ENCODE data around the gene MAGI2.

DNA sequence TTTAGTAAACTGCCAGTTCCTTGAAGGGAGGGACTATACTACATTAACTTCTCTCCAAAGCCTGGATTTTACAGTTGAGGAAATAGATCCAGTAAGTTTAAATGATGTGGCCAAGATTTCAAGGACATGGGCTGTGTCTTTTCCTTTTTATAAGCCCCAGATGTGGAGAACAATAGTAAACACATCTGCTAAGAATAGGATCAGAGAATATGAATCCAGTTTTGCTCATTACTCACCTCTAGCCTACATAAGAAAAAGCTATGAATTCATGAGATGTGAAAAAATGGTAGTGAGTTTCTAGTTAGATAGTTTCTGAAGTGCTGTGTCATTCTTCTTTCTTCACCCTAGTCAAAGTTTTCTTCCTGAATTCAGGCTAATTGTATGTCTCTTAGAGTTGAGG lies 38.6 kb downstream of the MAGI2 start:
- TF ChIP-seq, protein P1, sequence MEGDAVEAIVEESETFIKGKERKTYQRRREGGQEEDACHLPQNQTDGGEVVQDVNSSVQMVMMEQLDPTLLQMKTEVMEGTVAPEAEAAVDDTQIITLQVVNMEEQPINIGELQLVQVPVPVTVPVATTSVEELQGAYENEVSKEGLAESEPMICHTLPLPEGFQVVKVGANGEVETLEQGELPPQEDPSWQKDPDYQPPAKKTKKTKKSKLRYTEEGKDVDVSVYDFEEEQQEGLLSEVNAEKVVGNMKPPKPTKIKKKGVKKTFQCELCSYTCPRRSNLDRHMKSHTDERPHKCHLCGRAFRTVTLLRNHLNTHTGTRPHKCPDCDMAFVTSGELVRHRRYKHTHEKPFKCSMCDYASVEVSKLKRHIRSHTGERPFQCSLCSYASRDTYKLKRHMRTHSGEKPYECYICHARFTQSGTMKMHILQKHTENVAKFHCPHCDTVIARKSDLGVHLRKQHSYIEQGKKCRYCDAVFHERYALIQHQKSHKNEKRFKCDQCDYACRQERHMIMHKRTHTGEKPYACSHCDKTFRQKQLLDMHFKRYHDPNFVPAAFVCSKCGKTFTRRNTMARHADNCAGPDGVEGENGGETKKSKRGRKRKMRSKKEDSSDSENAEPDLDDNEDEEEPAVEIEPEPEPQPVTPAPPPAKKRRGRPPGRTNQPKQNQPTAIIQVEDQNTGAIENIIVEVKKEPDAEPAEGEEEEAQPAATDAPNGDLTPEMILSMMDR (IDR thresholded peaks at IDR 0.05; ENCODE audit: low read depth, low read length, poor library complexity, severe bottlenecking), result no peak
- no peak for TF ChIP-seq EZH2phosphoT487 (IDR thresholded peaks at IDR 0.05; ENCODE audit: borderline replicate concordance, low read length)
